H1 (cell line): ENCODE results near the gene RGS6. TPM values are rescaled to one million over a fixed set of nuclear protein-coding genes. Genes with fewer than 3 reads are reported as not detected.

Source experiments
- CEBPB ChIP-seq: IDR thresholded peaks from 2 replicates; pipeline ENCODE4 v1.6.1; 2012; ENCODE audit warnings: low read depth, low read length
- EZH2 ChIP-seq: fragments of 200-600 bp; sonication (generic); IDR thresholded peaks from 2 replicates; pipeline ENCODE4 v1.7.1; 2012; ENCODE audit warnings: low read depth, mild to moderate bottlenecking, moderate library complexity, low read length, inconsistent platforms; ENCODE audit not compliant: severe bottlenecking
- SP1 ChIP-seq: IDR thresholded peaks from 2 replicates; pipeline ENCODE4 v1.6.1; 2011; ENCODE audit warnings: low read depth, low read length
- polyA plus RNA-seq, 7 experiments: library from polyadenylated mRNA; depleted of rRNA in 3 of 7; stranded (reverse) in 5 of 7; unstranded in 2 of 7; fragments of >200 nt in 5 of 7; fragments of 200-250 nt in 2 of 7; gene quantifications; 1 replicate in 5 of 7; 2 replicates in 1 of 7; 4 replicates in 1 of 7; pipeline versions ENCODE4 v1.2.1 to v1.2.3, GENCODE V29; 2011 to 2013; ENCODE audit warnings: missing spikeins in 2 of 7, mixed read lengths in 2 of 7
- total RNA-seq: library from RNA; stranded (reverse); fragmentation: NEBNext Ultra II Directional; extraction: Animal tissue kit (Norgen Biotek cat#: 25700); gene quantifications from 2 replicates; pipeline ENCODE4 v1.2.1, GENCODE V29; 2021

Gene RGS6
- total and polyA plus RNA-seq, 2 of the 8 experiments (the other 6 are each of a cell fraction or from before 2014, with no cell fraction given): 0.26 to 1.1 TPM

DNA sequence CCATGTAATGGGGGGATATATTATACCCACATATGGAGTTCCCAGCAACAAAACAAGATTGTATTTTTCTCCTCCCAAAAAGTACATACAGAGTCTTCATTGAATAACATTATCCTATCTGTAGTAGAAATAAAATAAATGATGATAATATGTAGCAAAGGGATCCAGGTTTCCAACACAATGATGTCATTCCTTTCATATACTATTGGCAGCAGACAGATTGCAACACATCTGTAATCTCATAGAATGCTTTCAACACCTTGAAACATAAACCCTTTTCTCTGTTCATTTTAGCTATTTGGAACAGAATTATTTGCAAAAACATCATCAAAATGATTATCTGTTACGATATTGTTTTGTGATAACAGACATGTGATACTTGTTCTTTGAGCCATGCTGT lies 644.0 kb downstream of the RGS6 start (continued):
- no peak for TF ChIP-seq EZH2
- TF ChIP-seq SP1: no peak
- TF ChIP-seq CEBPB: no peak
